Erythroblast (primary cell): ENCODE results near the gene TH.

Experiments
- DNase-seq, 2 experiments: peaks; one replicate each; lab custom pipeline; 2025; lab: John Stamatoyannopoulos, UW
- GATA1 ChIP-seq: IDR thresholded peaks from 2 replicates; pipeline ENCODE4 v1.6.1; 2011; ENCODE audit warnings: low read depth, mild to moderate bottlenecking, control low read depth, low read length, moderate library complexity
- POLR2A ChIP-seq: IDR thresholded peaks from 2 replicates; pipeline ENCODE4 v1.6.1; 2011; ENCODE audit warnings: mild to moderate bottlenecking, low read length

Gene TH

GRCh38 chr11:2149460-2149859, 22.2 kb downstream of the TH start:
- DNase-seq = no peak

GRCh38 chr11:2148595-2148994, 23.0 kb downstream of the TH start:
- TF ChIP-seq GATA1 = no peak
- no peak for DNase-seq

More at GRCh38 chr11:2149460-2149859, 22.2 kb downstream of the TH start:
- TF ChIP-seq POLR2A = no peak
- TF ChIP-seq GATA1 = no peak

GRCh38 chr11:2147391-2147790, 24.2 kb downstream of the TH start:
- DNase-seq = no peak

DNA sequence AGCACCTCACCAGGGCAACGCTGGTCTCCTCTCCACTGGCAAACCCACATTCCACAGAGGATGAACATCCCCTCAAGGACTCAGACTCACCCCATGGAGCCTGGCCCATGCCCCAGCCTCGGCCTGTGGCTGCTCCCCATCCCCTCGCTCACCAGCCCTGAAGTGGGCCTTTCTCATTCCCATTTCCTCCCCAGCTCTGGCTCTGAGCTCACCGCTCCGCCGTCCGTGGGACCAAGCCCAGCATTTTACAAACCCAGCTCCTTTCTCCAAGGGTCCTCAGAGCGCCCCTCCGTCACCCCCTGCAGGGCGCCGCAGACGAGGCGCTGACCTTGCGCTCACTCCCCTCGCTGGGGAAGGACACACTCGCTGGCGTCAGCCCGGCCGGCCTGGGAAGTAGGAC, 25.6 kb downstream of the TH start:
- TF ChIP-seq GATA1 (no peak), POLR2A (no peak)
- no peak for DNase-seq

More at GRCh38 chr11:2147391-2147790, 24.2 kb downstream of the TH start:
- TF ChIP-seq GATA1 (no peak), POLR2A (no peak)

DNA sequence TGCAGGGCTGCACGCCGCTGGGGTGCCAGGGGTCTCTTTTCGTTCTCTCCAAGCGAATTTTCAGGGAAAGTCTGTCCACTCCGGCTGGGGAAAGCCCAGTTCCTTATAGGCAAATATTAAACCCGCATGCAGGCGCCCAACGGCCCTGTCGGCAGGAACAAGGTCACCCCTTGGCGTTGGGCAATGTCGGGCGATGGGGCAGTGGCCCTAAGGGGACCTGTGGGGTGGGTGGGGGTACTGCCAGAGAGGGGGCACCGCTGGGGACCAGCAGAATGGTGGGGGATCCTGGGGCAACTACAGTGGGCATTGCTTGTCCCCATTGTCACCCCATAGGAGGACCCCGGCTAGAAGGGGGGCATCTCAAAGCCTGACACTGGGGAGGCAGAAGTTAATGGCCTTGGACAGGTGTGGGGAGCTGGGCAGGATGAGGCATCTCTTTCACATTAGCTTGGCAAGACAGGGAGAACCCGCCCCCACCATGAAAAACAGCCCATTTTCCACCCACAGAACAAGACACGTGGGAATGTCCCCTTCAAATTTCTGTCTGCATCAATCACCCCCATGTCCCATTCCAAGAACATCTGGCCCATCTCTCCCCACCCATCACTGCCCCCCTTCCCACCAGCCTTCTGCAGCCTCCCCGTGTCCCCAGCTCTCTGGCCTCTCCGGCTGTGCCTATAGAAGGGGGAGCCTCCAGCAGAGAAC, 26.9 kb downstream of the TH start:
- TF ChIP-seq POLR2A (no peak), GATA1 (no peak)
- no peak for DNase-seq

GRCh38 chr11:2143799-2144543, 27.6 kb downstream of the TH start:
- DNase-seq = no peak
- TF ChIP-seq GATA1 (no peak), POLR2A (no peak)

DNA sequence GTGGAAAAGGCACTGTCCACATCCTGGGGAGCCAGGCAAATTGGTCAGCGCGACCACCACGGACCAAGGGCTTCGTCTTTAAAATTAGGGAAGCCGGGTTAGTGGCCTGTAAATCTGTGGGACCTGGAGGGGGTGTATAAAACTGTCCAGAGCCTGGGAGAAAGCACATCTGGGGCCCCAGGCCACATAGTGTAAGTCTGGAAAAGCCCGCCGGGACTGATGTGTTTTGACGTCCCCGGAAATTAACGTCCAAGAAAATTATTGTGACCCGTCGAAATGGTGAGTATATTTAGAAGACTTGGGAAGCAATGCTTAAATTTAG, 28.2 kb downstream of the TH start:
- DNase-seq = no peak
- TF ChIP-seq POLR2A (no peak), GATA1 (no peak)

GRCh38 chr11:2142762-2143202, 28.8 kb downstream of the TH start:
- DNase-seq = no peak
- TF ChIP-seq POLR2A (no peak), GATA1 (no peak)

- TF ChIP-seq GATA1 = no peak
- TF ChIP-seq POLR2A = no peak
- DNase-seq = no peak
These were observed 29.3 kb downstream of the TH start for GRCh38 chr11:2142300-2142759.

DNA sequence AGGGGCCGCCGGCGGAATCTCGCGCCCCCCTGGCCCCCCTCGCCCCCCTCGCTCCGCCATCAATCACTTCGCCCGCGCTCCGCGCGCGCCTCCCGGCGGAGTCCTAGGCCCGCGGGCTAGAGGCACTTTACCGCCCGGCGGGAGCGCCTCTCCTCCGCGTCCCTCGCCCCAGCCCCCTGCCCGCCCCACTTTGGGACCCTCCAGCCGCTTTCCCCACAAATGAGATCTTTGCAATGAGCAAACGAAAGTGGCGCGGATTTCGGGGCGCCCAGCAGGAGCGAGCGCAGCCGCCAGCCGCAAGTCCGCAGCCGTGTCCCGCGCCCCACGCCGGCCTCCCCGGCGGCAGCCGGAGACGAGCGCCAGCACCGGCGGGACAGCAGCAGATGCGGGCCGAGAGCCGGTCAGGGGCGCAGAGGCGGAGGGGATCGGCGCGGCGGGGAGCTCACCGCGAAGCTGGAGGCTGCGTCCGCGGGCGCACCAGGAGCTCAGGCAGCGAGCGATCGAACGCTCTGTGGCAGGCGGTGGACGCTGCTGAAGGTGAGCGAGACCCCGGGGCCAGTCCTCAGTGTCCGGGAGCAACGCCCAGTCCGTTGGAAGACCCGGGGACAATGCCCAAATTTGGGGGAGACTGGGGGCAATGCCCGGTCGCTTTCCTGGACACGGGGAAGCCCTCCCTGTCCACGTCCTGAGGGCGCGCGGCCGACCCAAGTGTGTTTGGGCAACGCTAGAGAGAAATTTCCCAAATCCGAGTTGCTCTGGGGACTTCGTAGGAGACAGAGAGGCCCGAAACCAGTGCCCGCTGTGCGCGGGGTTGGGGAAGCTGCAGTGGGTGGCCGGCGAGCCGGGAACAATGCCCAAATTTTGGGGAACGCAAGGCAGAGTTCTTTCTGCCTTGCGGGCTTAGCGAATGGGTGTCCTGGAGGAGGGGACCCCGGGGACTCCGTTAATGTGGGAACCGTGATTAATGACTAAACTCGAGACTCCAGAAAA, 30.9 kb downstream of the TH start:
- no peak for DNase-seq
- TF ChIP-seq GATA1 = no peak
- TF ChIP-seq POLR2A = no peak

DNA sequence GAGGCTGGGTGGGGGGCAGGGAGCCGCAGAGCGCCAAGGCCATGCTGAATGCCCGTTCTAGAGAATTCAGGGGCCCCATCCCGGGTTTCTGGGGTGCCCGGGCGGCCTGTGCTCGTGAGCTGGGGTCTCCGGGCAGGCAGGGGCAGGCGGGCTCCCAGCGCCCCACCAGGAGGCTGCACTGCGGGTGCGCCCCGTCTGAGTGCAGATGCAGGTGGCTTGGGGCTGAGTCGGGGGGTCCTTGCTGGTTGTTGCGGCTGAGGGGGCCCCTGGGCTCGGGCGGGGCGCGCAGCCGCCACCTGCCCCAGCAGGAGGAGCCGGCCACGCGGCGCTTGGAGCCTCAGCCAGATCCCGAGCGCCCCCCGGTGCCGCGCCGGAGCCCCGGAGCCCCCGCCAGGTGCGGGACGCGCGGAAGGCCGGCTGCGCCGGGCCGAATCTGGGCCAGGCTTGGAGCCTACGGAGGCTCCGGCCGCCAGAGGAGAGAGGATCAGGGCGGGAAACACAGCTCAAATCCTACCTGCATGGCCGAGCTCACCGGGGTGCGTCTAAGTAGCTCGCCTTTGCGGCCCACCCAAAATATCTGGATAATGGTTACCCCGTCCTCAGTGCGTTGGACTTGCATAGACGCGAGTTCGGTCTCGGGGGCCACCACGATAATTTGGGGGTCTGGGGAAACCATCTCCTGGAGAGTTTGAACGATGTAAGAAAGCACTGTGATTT, 31.8 kb downstream of the TH start:
- DNase-seq = no peak
- TF ChIP-seq POLR2A (no peak), GATA1 (no peak)

DNA sequence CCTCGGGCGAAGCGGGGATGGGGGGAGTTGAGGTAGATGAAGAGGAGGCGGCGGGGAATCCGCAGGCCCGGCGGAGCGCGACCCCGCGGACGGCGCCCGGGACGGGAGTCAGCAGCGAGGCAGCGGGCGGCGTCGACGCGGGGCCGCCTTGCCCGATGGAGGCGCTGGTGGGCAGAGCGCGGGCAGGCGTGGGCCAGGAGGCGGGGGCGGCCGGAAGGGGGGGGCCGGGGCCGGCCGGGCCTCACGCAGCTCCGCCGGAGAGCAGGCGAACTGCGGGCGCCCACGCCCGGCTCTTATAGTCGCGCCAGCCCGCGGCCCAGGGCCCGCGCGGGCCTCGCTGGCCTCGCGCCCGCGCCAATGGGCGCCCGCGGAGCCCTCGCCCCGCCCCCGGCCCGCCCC, 32.5 kb downstream of the TH start, which contains the start of gene IGF2:
Gene IGF2 (minus strand): TSS at position 267 of the 399 bp plus-strand sequence. CDS start 3,866 bp downstream, outside the sequence.
- DNase-seq = no peak
- TF ChIP-seq POLR2A = no peak
- TF ChIP-seq GATA1 = no peak

GRCh38 chr11:2138431-2139122, 33.0 kb downstream of the TH start:
- no peak for DNase-seq
- TF ChIP-seq GATA1 (no peak), POLR2A (no peak)
